SK-N-MC (cell line): Measurements from ENCODE around the gene MAMDC4.

ENCODE experiments used
- DNase-seq: peaks from one replicate; pipeline ENCODE4 v3.0.0-alpha.2; 2011; ENCODE audit warnings: low read depth, low spot score
- H3K27ac ChIP-seq: fragments of 200-600 bp; sonication (generic); 2 replicates; pipeline ENCODE4 v1.5.1; 2016; ENCODE audit warnings: mixed run types
- H3K36me3 ChIP-seq: fragments of 200-600 bp; sonication (generic); 2 replicates; pipeline ENCODE4 v1.6.1; 2017; ENCODE audit warnings: antibody characterized with exemption, low read length, mixed read lengths; ENCODE audit not compliant: insufficient read depth
- H3K4me3 ChIP-seq: fragments of 200-600 bp; sonication (generic); 2 replicates; pipeline ENCODE4 v1.5.1; 2016
- H3K9ac ChIP-seq: fragments of 200-600 bp; sonication (generic); 2 replicates; pipeline ENCODE4 v1.8.0; 2017; ENCODE audit warnings: mixed run types, mixed read lengths; ENCODE audit not compliant: insufficient read length
- H3K9me3 ChIP-seq: fragments of 200-600 bp; sonication (generic); 2 replicates; pipeline ENCODE4 v1.6.1; 2017; ENCODE audit warnings: low read depth, mild to moderate bottlenecking, antibody characterized with exemption, low read length, moderate library complexity, mixed read lengths
- EZH2 ChIP-seq: fragments of 200-600 bp; sonication (generic); IDR thresholded peaks from one replicate; pipeline ENCODE4 v1.6.1; 2017; ENCODE audit warnings: antibody characterized with exemption
- FOXP2 ChIP-seq: optimal IDR thresholded peaks from 2 replicates; pipeline ENCODE3; 2011; ENCODE audit warnings: mild to moderate bottlenecking, moderate library complexity; ENCODE audit not compliant: insufficient read depth; ENCODE audit errors: extremely low read length, control extremely low read depth
- POLR2AphosphoS5 ChIP-seq: IDR thresholded peaks from 2 replicates; pipeline ENCODE4 v1.6.1; 2012; ENCODE audit warnings: mild to moderate bottlenecking, low read depth, low read length, borderline replicate concordance

Gene MAMDC4

GRCh38 chr9:136823136-136824046 lies 28.8 kb upstream of the MAMDC4 start:
- Histone ChIP-seq H3K27ac (peak overlapping the region; percentile 11; the same call in 1 of the 2 replicates), H3K36me3 (peaks cover 25% of the 10 kb centered on the region; the same call in 1 of the 2 replicates)
- TF ChIP-seq FOXP2 (no peak), POLR2AphosphoS5 (no peak), EZH2 (no peak)

GRCh38 chr9:136824496-136825225 lies 27.5 kb upstream of the MAMDC4 start:
- no peaks in the 10 kb centered on the region for H3K9me3 ChIP-seq
- no peak overlapping the region for H3K27ac ChIP-seq
- DNase-seq: no peak
- H3K9ac ChIP-seq: no peak overlapping the region
- no peak overlapping the region for H3K4me3 ChIP-seq
- peaks cover 38% of the 10 kb centered on the region; the same call in 1 of the 2 replicates for H3K36me3 ChIP-seq
- TF ChIP-seq POLR2AphosphoS5: no peak
- TF ChIP-seq EZH2: no peak
- TF ChIP-seq FOXP2: no peak

More at GRCh38 chr9:136823136-136824046, 28.8 kb upstream of the MAMDC4 start:
- Histone ChIP-seq H3K9me3 (no peaks in the 10 kb centered on the region), H3K9ac (no peak overlapping the region), H3K4me3 (no peak overlapping the region)
- DNase-seq: no peak

- no peak overlapping the region for H3K9ac ChIP-seq
- H3K4me3 ChIP-seq: no peak overlapping the region
- no peak overlapping the region for H3K27ac ChIP-seq
- H3K9me3 ChIP-seq: no peaks in the 10 kb centered on the region
- TF ChIP-seq FOXP2: no peak
- no peak for TF ChIP-seq EZH2
- no peak for TF ChIP-seq POLR2AphosphoS5
- peaks cover 47% of the 10 kb centered on the region; the same call in 1 of the 2 replicates for H3K36me3 ChIP-seq
- no peak for DNase-seq
Observed at GRCh38 chr9:136825295-136826187, 26.6 kb upstream of the MAMDC4 start.

- TF ChIP-seq POLR2AphosphoS5: no peak
- no peak for TF ChIP-seq FOXP2
- no peak for TF ChIP-seq EZH2
- H3K9me3 ChIP-seq: no peaks in the 10 kb centered on the region
- no peak overlapping the region for H3K27ac ChIP-seq
- H3K36me3 ChIP-seq: peaks cover 52% of the 10 kb centered on the region; the same call in 1 of the 2 replicates
- H3K4me3 ChIP-seq: no peak overlapping the region
- H3K9ac ChIP-seq: no peak overlapping the region
- DNase-seq: no peak
Observed at GRCh38 chr9:136826188-136826541, 26.0 kb upstream of the MAMDC4 start.

- no peak overlapping the region for H3K9ac ChIP-seq
- TF ChIP-seq POLR2AphosphoS5 (no peak), EZH2 (no peak), FOXP2 (no peak)
- H3K36me3 ChIP-seq: peaks cover 56% of the 10 kb centered on the region; the same call in 1 of the 2 replicates
- no peak for DNase-seq
- H3K9me3 ChIP-seq: no peaks in the 10 kb centered on the region
- H3K4me3 ChIP-seq: no peak overlapping the region
- no peak overlapping the region for H3K27ac ChIP-seq
Observed at GRCh38 chr9:136826703-136827582, 25.2 kb upstream of the MAMDC4 start.

GRCh38 chr9:136827794-136828473 lies 24.2 kb upstream of the MAMDC4 start:
- Histone ChIP-seq H3K9me3 (no peaks in the 10 kb centered on the region), H3K4me3 (no peak overlapping the region), H3K27ac (no peak overlapping the region), H3K9ac (no peak overlapping the region), H3K36me3 (peaks cover 62% of the 10 kb centered on the region; the same call in 1 of the 2 replicates)
- no peak for DNase-seq
- TF ChIP-seq FOXP2 (no peak), POLR2AphosphoS5 (no peak), EZH2 (no peak)
